ENCODE data around the gene ADCY5.
A peak's percentile ranks its signal among the peaks of the same experiment; 100 is the strongest.

ADCY5 gene

GRCh38 chr3:123457841-123458240 lies 9.0 kb upstream of the ADCY5 start:
- no peak for DNase-seq

DNA sequence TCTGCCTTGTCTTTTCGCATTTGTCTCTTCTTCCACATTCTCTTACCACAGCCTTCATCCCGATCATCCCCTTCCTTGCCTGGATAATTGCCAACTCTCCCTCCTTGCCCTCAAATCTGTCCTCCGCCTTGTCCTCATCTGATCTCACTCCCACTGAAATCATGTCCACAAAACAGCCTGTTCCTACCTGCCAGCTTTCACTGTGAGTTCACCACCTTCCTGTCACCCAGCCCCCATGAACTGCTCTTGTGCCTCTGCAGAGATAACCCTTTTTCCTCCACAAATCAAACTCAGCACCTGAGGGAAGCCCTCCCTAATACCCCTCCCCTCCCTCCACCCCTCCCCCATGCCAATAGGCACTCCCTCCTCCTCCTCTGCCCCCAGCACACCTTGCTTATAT lies 4.8 kb upstream of the ADCY5 start:
- DNase-seq, result no peak

DNA sequence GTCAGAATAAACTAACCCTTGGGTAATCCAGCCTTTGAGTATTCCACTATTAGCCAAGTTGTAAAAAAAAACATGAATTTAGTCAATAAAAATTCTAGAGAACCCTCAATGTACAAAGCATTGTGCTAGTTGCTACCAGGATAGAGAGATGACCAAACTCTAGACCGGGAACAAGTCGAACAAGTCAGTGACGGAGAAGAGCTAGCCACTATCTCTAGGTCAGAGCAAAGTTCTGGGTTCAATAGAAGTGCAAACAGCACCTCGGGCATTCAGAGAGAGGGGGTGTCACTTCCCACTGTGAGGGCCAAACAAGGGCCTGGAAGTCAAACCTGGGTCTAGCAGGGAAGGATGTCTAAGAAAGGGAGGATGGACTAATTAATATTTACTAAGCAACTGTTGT lies 2.3 kb upstream of the ADCY5 start:
- DNase-seq, result no peak

GRCh38 chr3:123449997-123450604 lies 1.2 kb upstream of the ADCY5 start:
- no peak for DNase-seq

DNA sequence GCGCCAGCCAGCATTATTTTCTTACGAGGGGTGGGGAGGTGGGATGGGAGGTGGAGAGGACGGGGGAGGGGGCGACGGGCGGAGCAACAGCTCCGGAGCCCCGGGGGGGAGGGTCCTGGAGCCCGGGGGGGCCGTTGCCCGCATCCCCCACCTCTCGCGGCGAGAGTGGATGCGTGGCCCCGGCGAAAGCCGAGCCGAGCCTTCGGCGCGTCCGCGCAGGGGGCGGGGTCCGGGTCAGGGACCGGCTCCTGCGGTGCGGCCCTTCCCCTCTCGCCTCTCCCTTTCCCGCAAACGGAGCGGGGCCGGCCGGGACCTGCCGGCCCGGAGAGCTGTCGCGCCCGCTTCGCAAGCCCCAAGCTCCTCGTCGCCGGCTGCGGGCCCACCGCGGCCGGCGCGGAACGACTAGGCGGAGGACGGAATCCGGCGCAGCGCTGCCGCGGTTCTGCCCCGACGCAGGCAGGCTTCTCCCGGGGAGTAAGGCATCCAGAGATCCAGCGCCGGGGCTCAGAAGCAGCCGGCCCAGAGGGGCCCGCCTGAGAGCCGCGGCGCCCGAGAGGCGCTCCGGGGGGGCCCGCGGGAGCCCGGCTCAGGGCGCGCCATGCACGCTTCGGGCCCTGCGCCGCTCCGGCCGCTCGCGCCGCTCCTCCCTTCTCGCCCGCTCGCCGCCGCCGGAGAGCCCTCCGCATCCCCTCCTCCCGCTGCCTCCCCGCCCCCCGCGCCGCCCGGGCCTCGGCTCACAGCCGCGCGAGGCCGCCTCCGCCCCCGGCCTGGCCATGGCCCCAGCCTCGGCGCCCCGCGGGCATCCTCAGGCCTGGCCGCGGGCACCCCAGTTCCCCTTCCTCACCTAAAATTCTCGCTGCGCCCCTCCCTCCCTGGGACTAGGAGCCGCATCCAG lies 459 bp upstream of the ADCY5 start:
- DNase-seq, result no peak

DNA sequence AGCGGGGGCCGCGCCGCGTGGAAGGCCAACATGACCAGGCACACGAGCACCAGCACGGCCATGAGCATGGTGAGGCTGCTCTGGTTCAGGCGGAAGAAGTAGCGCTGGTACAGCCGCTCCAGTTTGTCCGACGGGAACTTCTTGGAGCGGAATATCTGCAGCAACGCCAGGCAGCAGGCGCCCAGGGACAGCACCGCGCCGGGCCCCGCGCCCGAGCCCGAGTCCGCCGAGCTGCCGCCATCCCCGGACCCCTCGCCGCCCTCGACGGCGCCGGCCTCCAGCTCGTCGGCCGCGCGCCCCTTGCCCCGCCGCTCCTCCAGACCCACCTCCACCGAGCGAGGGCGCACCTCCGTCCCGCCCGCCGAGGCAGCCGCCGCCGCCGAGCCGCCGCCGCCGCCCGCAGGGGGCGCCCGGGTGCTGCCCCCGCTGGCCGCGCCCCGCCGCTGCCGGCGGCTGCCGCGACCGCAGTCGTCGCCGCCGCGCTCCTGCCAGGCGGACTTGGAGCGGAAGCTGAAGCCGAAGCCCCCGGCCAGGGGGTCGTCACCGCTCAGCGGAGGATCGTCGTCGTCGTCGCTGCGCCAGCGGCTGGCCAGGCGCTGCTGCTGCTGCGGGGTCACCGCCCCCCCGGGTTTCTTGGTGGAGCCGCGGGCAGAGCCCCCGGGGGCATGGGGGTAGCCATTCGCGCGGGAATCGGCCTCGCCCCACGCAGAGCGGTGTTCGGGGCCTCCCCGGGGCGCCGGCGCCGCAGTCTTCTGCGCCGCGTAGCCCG lies 957 bp downstream of the ADCY5 start:
- DNase-seq, result peak in 1 of 2 donors; percentile 23

- no peak for DNase-seq
Observed at GRCh38 chr3:123447416-123447748, 1.5 kb downstream of the ADCY5 start.

DNA sequence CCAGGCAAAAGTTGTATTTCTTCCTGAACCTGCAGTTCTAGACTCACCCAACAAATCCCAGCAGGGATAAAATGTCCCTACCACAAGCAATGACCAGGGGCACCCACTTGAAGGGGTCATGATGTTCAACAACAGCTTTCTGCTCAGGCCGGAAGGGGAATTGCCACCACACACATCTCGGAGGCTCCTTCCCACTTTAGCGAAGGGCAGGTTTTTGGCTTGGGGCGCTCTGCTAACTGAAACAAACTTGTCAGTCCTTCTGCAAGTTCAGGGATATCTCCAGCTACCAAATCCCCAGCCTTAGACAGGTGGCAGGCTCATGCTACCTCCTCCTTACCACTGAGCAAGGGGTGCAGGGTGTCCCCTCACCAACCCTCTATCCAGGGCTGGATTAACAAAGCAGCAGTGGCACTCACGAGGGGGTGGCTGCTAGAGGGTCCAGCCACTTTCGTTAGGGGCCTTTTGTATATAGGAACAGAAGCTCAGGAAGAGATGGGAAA lies 2.2 kb downstream of the ADCY5 start:
- DNase-seq, result no peak

GRCh38 chr3:123446210-123446609 lies 2.7 kb downstream of the ADCY5 start:
- no peak for DNase-seq

- no peak for DNase-seq
Observed at GRCh38 chr3:123445702-123446101, 3.2 kb downstream of the ADCY5 start.

GRCh38 chr3:123444744-123445143 lies 4.1 kb downstream of the ADCY5 start:
- no peak for DNase-seq

- no peak for DNase-seq
Observed at GRCh38 chr3:123444023-123444422, 4.9 kb downstream of the ADCY5 start.

GRCh38 chr3:123442908-123443307 lies 6.0 kb downstream of the ADCY5 start:
- no peak for DNase-seq

GRCh38 chr3:123442125-123442524 lies 6.8 kb downstream of the ADCY5 start:
- DNase-seq, result no peak

DNA sequence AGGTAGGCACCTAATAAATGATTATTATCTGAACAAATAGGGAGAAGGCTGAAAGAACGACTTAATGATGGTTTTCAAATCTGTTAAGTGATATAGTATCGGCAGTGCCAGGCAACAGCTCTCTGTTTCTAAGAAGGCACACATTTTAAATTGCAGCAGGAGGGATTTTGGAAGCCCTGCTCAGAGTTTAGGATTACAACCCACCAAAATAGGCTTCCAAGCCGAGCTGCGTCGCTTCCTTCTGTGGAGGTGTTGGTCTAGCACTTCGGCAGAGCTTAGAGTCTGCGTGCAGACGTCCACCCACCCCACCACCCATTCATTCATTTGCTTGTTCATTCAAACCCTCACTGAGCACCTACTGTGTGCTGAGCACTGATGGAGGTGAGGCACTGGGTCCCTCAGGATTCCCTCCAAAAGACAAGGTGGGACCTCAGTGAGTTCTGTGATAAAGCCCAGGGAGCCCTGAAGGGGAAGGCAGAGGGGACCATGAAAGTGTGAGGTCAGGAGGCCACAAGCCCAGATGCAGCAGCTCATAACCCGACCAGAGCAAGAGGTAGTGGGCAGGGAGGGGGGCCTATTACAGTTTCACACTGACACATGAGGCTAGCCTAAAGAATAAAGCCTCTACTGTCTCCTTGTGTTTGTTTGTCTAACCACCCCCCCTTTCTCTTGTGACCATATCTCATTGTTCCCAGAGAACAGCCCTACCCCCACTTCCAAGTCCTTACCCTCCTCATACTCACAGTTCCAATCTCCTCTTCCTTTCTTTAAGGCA lies 8.9 kb downstream of the ADCY5 start:
- DNase-seq, result no peak

GRCh38 chr3:123432832-123433523 lies 15.9 kb downstream of the ADCY5 start:
- no peak for DNase-seq

DNA sequence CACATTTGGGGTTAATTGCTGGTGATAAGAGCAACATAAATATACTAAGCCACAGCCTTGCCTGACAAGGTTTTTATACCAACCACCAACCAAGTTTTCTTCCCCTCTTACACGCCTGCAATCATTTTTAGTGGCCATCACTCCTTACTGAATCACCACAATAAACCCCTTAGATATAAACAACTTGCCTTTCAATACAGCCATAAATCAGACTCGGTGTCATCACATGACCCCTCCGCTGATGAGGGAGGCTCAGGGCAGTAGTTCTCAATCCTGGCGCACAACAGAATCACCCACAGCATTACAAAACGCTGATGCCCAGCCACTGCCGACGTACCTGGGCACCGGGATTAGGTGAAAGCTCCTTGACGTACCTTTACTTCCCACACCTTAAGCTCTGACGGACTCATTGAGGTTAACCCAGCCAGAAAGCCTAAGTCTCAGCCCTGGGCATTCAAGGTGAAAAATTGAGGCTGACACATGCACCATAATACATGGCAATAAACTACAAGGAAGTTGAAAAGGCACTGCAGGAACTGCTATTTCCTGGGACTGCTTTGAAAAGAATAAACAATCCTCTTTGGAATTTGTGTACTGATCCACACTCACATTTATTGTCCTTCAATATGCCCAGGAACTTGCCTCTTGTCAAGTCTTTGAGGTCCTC lies 17.1 kb downstream of the ADCY5 start:
- no peak for DNase-seq

DNA sequence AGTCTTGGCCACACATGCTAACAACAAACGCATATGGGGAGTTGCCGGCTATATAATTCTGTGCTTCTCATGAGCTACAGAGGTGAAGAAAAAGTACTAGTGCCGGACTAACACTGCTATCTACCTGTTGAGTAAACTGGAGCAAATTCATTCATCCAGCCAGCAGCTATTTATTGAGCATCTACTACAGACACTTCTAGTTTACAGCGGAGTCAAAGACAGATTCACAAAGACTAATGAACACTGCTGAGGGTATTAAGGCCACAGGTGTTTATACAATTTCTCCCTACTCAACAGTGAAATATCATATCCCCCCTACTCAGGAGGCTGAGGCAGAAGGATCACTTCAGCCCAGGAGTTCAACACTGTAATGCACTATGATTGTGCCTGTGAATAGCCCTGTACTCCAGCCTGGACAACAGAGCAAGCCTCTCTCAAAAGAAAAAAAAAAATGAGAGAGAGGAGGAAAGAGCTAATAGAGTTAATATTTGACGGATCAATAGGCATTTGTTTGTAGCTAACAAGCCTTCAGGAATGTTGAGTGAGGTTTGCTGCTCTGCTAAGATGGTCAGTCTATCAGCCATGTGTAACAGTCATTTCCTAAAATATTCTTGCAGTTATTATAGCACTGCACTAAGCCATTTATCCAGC lies 17.8 kb downstream of the ADCY5 start:
- DNase-seq, result no peak

DNA sequence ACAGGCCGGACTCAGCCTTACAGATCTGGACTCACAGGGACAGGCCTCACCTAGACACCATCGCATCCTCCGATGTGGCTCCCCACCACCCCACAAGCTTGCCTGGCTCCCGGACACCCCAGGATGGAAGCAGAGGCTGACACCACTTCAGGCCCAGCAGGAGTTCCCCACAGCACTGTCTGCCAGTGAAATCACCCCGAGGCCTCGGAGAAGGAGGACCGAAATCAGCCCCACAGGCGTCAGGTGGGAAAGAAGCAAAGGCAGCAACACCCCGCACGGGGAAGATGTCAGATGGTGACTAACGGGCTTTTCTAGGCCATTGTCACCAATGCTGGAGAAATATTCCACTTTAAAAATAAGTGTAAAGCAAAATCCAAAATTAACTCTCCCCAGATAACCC lies 18.6 kb downstream of the ADCY5 start:
- DNase-seq, result no peak

DNA sequence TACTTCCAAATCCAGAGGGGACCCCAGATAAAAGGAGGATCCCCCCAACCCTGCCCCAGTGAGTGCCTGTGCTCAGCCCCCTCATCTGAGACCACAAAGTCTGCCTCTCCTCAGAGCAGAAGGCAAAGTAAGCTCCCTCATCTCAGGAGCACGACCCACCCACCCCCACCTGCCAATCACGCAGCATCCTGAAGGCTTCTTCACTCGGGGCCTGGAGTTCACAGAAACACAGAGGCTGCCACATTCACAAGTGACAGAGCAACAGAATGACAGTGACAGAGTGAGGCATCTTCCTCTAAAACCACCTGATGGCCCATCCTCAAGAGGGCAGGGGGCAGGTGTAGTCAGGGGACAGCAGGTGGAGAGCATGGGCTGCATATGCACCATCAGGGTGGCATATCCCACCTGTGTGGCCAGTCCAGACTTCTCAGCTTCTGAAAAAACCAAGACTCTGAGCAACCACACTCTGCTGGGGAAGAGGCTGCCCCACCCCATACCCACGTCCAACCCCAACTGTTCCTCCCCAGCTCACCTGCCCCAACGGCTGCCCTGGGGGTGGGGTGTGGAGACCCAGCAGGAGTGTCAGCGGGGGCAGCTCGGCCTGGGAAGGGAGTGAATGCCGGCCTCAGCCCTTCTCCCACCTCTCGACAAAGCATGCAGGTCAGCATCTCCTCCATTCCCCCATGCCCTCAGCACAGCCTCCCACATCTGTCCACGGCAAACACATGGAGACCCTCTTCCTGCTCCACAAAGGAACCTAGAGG lies 19.3 kb downstream of the ADCY5 start:
- no peak for DNase-seq
